Ovary (tissue), 10 donors: ENCODE measurements around the gene TRAPPC3. TPM values are rescaled to one million over a fixed set of nuclear protein-coding genes. Genes with fewer than 3 reads are reported as not detected.
A peak's percentile ranks its signal among the peaks of the same experiment; 100 is the strongest.
"Not testable (repeated sequence)": the region's sequence is repeated elsewhere in the genome, so short reads cannot be mapped to it uniquely, and the experiment has no call there.

Experiments
- DNase-seq, 5 donors: peaks; one replicate each; pipeline ENCODE4 v3.0.0-alpha.2; 2019 to 2020
- H3K27ac ChIP-seq, 2 donors: fragments of 200-600 bp; one replicate each; pipeline versions ENCODE4 v1.5.1 to v1.8.0; 2019 to 2022
- H3K27me3 ChIP-seq: fragments of 200-600 bp; one replicate; pipeline ENCODE4 v1.8.0; 2022
- H3K36me3 ChIP-seq: fragments of 200-600 bp; sonication (generic); one replicate; pipeline ENCODE4 v1.5.1; 2019
- H3K4me1 ChIP-seq: one replicate; pipeline ENCODE4 v1.8.1; 2013; ENCODE audit warnings: mild to moderate bottlenecking, moderate library complexity; ENCODE audit not compliant: insufficient read depth
- H3K4me3 ChIP-seq: fragments of 200-600 bp; sonication (generic); one replicate; pipeline ENCODE4 v1.5.1; 2017
- H3K9me3 ChIP-seq, 2 donors: fragments of 200-600 bp in 1 of 2; sonication (generic) in 1 of 2; one replicate each; pipeline versions ENCODE4 v1.5.1 to v1.8.1; 2013 to 2019; ENCODE audit warnings: mild to moderate bottlenecking in 1 of 2, moderate library complexity in 1 of 2
- EP300 ChIP-seq: sonication (generic); formaldehyde crosslinking; IDR thresholded peaks from one replicate; pipeline ENCODE4 v1.6.1; 2017; ENCODE audit warnings: antibody characterized with exemption
- POLR2A ChIP-seq: fragments of 450-650 bp; IDR thresholded peaks from one replicate; pipeline ENCODE4 v1.6.1; 2017; ENCODE audit warnings: antibody characterized with exemption, mild to moderate bottlenecking, moderate library complexity
- WGBS, 3 donors: extraction: QIAGEN DNeasy Blood & Tissue Kit in 1 of 3; methylation state at CpG; one replicate each; pipeline versions ENCODE4 v1.1.5 to v1.1.7; 2013 to 2017; 5-methylcytosine and 5-hydroxymethylcytosine counted together
- intact Hi-C, 4 donors: fragments of 100-400 bp; cut with DNase I; formaldehyde crosslinking; loops; one replicate each; pipeline versions ENCODE4 v1.11.0 to v1.15.1; 2022 to 2023
- long read RNA-seq, 3 donors: library from polyadenylated mRNA in 2 of 3; unstranded in 2 of 3; transcript quantifications; one replicate each; pipeline ENCODE4 v2.0.0 and lab custom pipeline, GENCODE V29; 2021 to 2026
- polyA plus RNA-seq, 2 donors: library from polyadenylated mRNA; stranded (reverse); fragments of 200-250 nt in 1 of 2; fragments of 350-450 nt in 1 of 2; fragmentation: Illumina TruSeq in 1 of 2; extraction: RNeasy Lipid Tissue Mini Kit (QIAGEN cat#74804) in 1 of 2; gene quantifications; one replicate each; pipeline ENCODE4 v1.2.3, GENCODE V29; 2013 to 2014
- total RNA-seq, 7 donors: library from RNA; depleted of rRNA in 2 of 7; stranded (reverse); fragments of >200 nt in 2 of 7; fragmentation: NEBNext Ultra II Directional in 3 of 7; extraction: Animal tissue kit (Norgen Biotek cat#: 25700) in 3 of 7; gene quantifications; one replicate each; pipeline versions ENCODE4 v1.1.0 to v1.2.4, GENCODE V29; 2016 to 2023
- TF ChIP-seq, protein P1 (sequence below), 3 donors: fragments of 450-650 bp in 2 of 3; fragments of 200-600 bp in 1 of 3; IDR thresholded peaks; one replicate each; pipeline versions ENCODE4 v1.5.1 to v1.8.0; 2016 to 2022; ENCODE audit warnings: antibody characterized with exemption in 3 of 3, mild to moderate bottlenecking in 1 of 3
- donor health status: DM: no; HTN: no; CAD: no; lungs with moderate emphysema.
- donor health status: DM: no; HTN: no; CAD: no.
- donor health status: Bipolar disorder and iron deficiency.
- donor health status: DM: yes; HTN: yes; CAD: no.
- donor health status: DM: no; HTN: no; CAD: no.
- donor health status: DM: yes; HTN: yes; CAD: no.

TRAPPC3 gene
- total RNA-seq (10 to 100 TPM; 42.3 to 49.6 (median 45.2) TPM), polyA plus RNA-seq (10 to 100 TPM; 44.0 to 94.6 TPM)
- long read RNA-seq, donor 1, transcript TRAPPC3-204 (5 exons, 1,265 nt): major isoform, 86 of 103 reads
- long read RNA-seq, donor 1, transcript TRAPPC3-202 (5 exons, 1,056 nt): minor isoform, 8 of 103 reads
- long read RNA-seq, donor 1, partial matches to known transcripts: 5 of 103 reads
- long read RNA-seq, donor 1, other reads (novel, unspliced or antisense): 1 of 103 reads
- long read RNA-seq, donor 2, transcript TRAPPC3-204 (5 exons, 1,265 nt): major isoform, 47 of 68 reads
- long read RNA-seq, donor 2, partial matches to known transcripts: 10 of 68 reads
- long read RNA-seq, donor 2, other reads (novel, unspliced or antisense): 6 of 68 reads
- long read RNA-seq, donor 3, transcript TRAPPC3-204 (5 exons, 1,265 nt): major isoform, 16 of 18 reads
- long read RNA-seq, donor 3, partial matches to known transcripts: 2 of 18 reads
- long read RNA-seq, donor 3, other reads (novel, unspliced or antisense): 0 of 18 reads

- no peaks in the 10 kb centered on the region for H3K27me3 ChIP-seq
- H3K4me3 ChIP-seq: peak within 1 kb of the TSS; percentile 68
- DNase-seq: peak; percentile 100
- peaks cover 6% of the 10 kb centered on the region for H3K4me1 ChIP-seq
- H3K36me3 ChIP-seq: no peaks in the 10 kb centered on the region
- 0 to 1% (median 0%) methylated on average over 46 to 62 of the region's 62 CpGs for whole genome bisulfite sequencing, 3 donors
- H3K27ac ChIP-seq: peak within 1 kb of the TSS; percentile 72 to 74
- intact Hi-C loops: loop anchor here in 1 of 4 donors (2.0 to 5.0 kb wide), 2 partner anchors 38 to 75 kb away; partner anchors contain the start of gene THRAP3
- TF ChIP-seq POLR2A (peak; percentile 86), EP300 (peak; percentile 19)
- TF ChIP-seq, protein P1, sequence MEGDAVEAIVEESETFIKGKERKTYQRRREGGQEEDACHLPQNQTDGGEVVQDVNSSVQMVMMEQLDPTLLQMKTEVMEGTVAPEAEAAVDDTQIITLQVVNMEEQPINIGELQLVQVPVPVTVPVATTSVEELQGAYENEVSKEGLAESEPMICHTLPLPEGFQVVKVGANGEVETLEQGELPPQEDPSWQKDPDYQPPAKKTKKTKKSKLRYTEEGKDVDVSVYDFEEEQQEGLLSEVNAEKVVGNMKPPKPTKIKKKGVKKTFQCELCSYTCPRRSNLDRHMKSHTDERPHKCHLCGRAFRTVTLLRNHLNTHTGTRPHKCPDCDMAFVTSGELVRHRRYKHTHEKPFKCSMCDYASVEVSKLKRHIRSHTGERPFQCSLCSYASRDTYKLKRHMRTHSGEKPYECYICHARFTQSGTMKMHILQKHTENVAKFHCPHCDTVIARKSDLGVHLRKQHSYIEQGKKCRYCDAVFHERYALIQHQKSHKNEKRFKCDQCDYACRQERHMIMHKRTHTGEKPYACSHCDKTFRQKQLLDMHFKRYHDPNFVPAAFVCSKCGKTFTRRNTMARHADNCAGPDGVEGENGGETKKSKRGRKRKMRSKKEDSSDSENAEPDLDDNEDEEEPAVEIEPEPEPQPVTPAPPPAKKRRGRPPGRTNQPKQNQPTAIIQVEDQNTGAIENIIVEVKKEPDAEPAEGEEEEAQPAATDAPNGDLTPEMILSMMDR (IDR thresholded peaks at IDR 0.05): peak; percentile 89 to 99 (median 97)
- H3K9me3 ChIP-seq: no peaks in the 10 kb centered on the region
Measured at GRCh38 chr1:36149237-36149972, at the start of gene TRAPPC3. Gene TRAPPC3, minus strand, starts transcription at chr1:36149486. Its CDS starts 108 bp downstream, at chr1:36149378.

DNA sequence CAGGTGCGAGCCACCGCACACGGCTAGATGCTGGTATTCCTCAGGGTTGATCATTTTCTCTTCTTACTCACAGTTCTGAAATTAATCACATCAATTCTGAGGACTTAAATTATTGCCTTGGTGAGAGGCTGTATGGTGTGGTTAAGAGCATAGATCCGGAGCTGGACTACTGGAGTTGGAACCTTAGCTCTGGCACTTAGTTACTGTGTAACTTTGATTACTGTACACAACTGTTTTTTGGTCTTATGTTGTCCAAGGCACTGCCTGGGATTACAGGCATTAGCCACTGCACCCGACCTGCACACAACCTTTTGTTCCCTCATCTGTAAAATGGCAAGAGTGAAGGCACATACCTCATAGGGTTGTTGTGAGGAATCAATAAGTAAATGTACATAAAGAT lies 49.4 kb upstream of the TRAPPC3 start:
- no peak for TF ChIP-seq POLR2A
- TF ChIP-seq EP300: no peak
- TF ChIP-seq, protein P1 (IDR thresholded peaks at IDR 0.05): no peak

GRCh38 chr1:36196805-36197204 lies 47.5 kb upstream of the TRAPPC3 start:
- H3K27me3 ChIP-seq, H3K4me3 ChIP-seq, H3K27ac ChIP-seq, H3K9me3 ChIP-seq, intact Hi-C loops, H3K36me3 ChIP-seq, DNase-seq, H3K4me1 ChIP-seq: not testable (repeated sequence)
- 91 to 93% (median 92%) methylated on average over 12 of the region's 12 CpGs for WGBS, 3 donors

More for the DNA sequence above, 49.4 kb upstream of the TRAPPC3 start:
- WGBS, 3 donors: 85 to 95% (median 93%) methylated on average over 5 of the region's 5 CpGs
- DNase-seq: no peak
- H3K4me3 ChIP-seq: no peak overlapping the region
- intact Hi-C loops: no loop called here
- peaks cover 4% of the 10 kb centered on the region for H3K4me1 ChIP-seq
- H3K9me3 ChIP-seq: no peaks in the 10 kb centered on the region
- no peaks in the 10 kb centered on the region for H3K36me3 ChIP-seq
- H3K27me3 ChIP-seq: no peaks in the 10 kb centered on the region
- H3K27ac ChIP-seq: no peak overlapping the region

DNA sequence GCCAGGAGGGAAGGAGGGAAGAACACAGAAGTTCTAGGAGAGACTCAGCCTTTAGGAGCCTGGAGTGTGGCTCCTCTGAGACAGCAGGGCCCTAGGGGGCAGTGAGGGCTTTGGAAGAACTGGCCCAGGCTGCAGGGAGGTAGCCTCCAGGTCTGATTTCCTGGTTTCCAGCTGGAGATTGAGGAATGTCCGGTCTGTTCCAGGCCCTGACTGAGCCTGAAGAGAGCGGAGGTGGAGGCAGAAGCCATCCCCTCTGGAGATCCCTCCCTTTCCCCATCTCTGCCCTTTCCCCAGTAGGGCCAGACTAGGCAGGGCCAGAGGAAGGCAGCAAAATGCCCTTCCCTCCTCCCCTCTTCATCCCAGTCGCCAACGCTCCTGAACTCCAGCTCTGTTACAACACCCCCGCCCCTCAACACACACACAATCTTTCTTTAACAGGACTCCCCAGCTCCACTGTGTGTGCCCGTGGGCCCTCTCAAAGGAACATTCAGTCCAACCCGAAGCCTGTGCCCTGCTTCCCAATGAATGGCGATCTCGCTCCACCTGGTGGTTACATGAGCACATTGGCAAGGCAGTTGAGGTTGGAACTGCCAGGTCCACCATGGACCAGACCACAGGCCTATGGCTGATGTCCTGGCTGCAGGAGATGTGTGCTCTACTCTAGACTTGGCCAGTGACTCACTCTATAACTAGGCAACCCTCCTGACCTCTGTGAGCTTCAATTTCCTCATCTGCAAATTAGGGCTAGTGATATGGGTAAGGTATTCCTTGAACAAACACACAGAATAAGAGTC lies 38.7 kb upstream of the TRAPPC3 start:
- 4 to 5% (median 4%) methylated on average over 9 of the region's 9 CpGs for WGBS, 3 donors
- intact Hi-C loops: loop anchor here (2.0 to 10.0 kb wide), 5 partner anchors 36 to 97 kb away; partner anchors contain the start of gene TRAPPC3 (in 1 of the 4)
- peaks cover 4% of the 10 kb centered on the region for H3K4me1 ChIP-seq

More for the DNA sequence above, 38.7 kb upstream of the TRAPPC3 start:
- Histone ChIP-seq H3K9me3 (no peaks in the 10 kb centered on the region), H3K4me3 (no peak overlapping the region), H3K36me3 (no peaks in the 10 kb centered on the region), H3K27me3 (no peaks in the 10 kb centered on the region), H3K27ac (peak overlapping the region; percentile 47 to 55)
- TF ChIP-seq POLR2A: peak; percentile 5
- TF ChIP-seq, protein P1 (IDR thresholded peaks at IDR 0.05): peak; percentile 67 to 90 (median 89)
- no peak for TF ChIP-seq EP300
- DNase-seq: peak; percentile 77 to 85 (median 82)
